GM23248 (cell line): ENCODE measurements around the gene TMEM161B.

Experiments
- EZH2 ChIP-seq: fragments of 200-600 bp; sonication (generic); IDR thresholded peaks from 2 replicates; pipeline ENCODE4 v1.6.1; 2018; ENCODE audit warnings: antibody characterized with exemption, mild to moderate bottlenecking; ENCODE audit not compliant: insufficient read depth, poor library complexity, severe bottlenecking
- EZH2phosphoT487 ChIP-seq: fragments of 200-600 bp; sonication (generic); IDR thresholded peaks from 2 replicates; pipeline ENCODE4 v1.6.1; 2018; ENCODE audit warnings: antibody characterized with exemption, moderate library complexity, mild to moderate bottlenecking, low read depth; ENCODE audit not compliant: insufficient read depth

DNA sequence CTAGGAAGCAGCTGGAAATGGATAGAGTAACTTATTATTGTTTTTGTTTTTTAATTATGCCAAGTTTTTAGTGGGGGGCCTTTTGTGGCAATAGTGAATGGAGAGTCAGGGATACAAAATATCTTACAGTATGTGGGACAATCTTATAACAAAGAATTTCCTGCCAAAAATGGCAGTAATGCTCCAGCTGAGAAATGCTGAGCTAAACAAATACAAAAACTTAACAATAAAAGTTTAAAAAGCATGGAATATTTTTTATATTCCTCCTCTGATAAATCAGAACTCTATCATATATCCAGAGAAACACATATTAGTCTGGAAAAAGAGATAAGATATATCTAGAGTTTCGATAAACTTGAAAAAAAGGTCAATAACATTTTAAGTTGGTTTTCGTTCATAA is 110.6 kb downstream of the TMEM161B start:
- TF ChIP-seq EZH2 (no peak), EZH2phosphoT487 (no peak)
